DOHH2 (cell line): ENCODE data around the gene CCL13.

Source experiments
- H3F3A ChIP-seq: fragments of 200-600 bp; sonication (generic), shearing (Covaris generic); 2 replicates; pipeline ENCODE4 v1.6.0; 2016; ENCODE audit warnings: antibody characterized with exemption, mild to moderate bottlenecking; ENCODE audit not compliant: control insufficient read depth, insufficient read depth
- H3K27ac ChIP-seq: fragments of 200-600 bp; sonication (generic); 2 replicates; pipeline ENCODE4 v1.5.1; 2014; ENCODE audit warnings: low read depth, mild to moderate bottlenecking, low read length, moderate library complexity
- H3K27me3 ChIP-seq: fragments of 200-600 bp; sonication (generic); 2 replicates; pipeline ENCODE4 v1.6.1; 2014; ENCODE audit warnings: mild to moderate bottlenecking, low read length, mixed read lengths; ENCODE audit not compliant: control insufficient read depth
- H3K36me3 ChIP-seq: fragments of 200-600 bp; sonication (generic); 2 replicates; pipeline ENCODE4 v1.6.1; 2014; ENCODE audit warnings: mild to moderate bottlenecking, low read length, moderate library complexity, mixed read lengths; ENCODE audit not compliant: control insufficient read depth
- H3K4me1 ChIP-seq: fragments of 200-600 bp; sonication (generic); 2 replicates; pipeline ENCODE4 v1.6.1; 2014; ENCODE audit warnings: mild to moderate bottlenecking, low read length, mixed read lengths; ENCODE audit not compliant: control insufficient read depth
- H3K4me2 ChIP-seq: fragments of 200-600 bp; sonication (generic); 2 replicates; pipeline ENCODE4 v1.6.0; 2014; ENCODE audit warnings: mild to moderate bottlenecking, low read length, moderate library complexity
- H3K4me3 ChIP-seq: fragments of 200-600 bp; sonication (generic); 2 replicates; pipeline ENCODE4 v1.5.1; 2014; ENCODE audit warnings: mild to moderate bottlenecking, low read length, mixed read lengths
- H3K79me2 ChIP-seq: fragments of 200-600 bp; sonication (generic); 2 replicates; pipeline ENCODE4 v1.6.1; 2014; ENCODE audit warnings: mild to moderate bottlenecking, low read length, mixed read lengths; ENCODE audit not compliant: control insufficient read depth
- H3K9me2 ChIP-seq: fragments of 200-600 bp; sonication (generic); replicated peaks from 2 replicates; pipeline ENCODE4 v1.6.1; 2014; ENCODE audit warnings: mild to moderate bottlenecking, low read length, mixed read lengths; ENCODE audit not compliant: control insufficient read depth
- H3K9me3 ChIP-seq: fragments of 200-600 bp; sonication (generic); 2 replicates; pipeline ENCODE4 v1.6.1; 2014; ENCODE audit warnings: antibody characterized with exemption, low read length, mixed read lengths; ENCODE audit not compliant: control insufficient read depth, insufficient read depth
- H4K20me1 ChIP-seq: fragments of 200-600 bp; sonication (generic); 2 replicates; pipeline ENCODE4 v1.6.0; 2014; ENCODE audit warnings: low read depth, mild to moderate bottlenecking, antibody characterized with exemption, low read length, moderate library complexity; ENCODE audit not compliant: control insufficient read depth, insufficient read depth
- CTCF ChIP-seq: fragments of 200-600 bp; sonication (generic); IDR thresholded peaks from one replicate; pipeline ENCODE4 v1.5.1; 2014; ENCODE audit warnings: antibody characterized with exemption, mild to moderate bottlenecking, low read depth, low read length; ENCODE audit not compliant: poor library complexity, severe bottlenecking
- EZH2phosphoT487 ChIP-seq: fragments of 200-600 bp; sonication (generic); IDR thresholded peaks from 2 replicates; pipeline ENCODE4 v1.6.1; 2017; ENCODE audit warnings: borderline replicate concordance, mild to moderate bottlenecking, antibody characterized with exemption, low read length, moderate library complexity, mixed read lengths

CCL13 gene

GRCh38 chr17:34366529-34367107 lies 10.3 kb downstream of the CCL13 start:
- H3K4me3 ChIP-seq, result no peak overlapping the region
- no peaks in the 10 kb centered on the region for H4K20me1 ChIP-seq
- no peak for TF ChIP-seq EZH2phosphoT487
- TF ChIP-seq CTCF, result no peak
- no peaks in the 10 kb centered on the region for H3K9me2 ChIP-seq
- peaks cover 8% of the 10 kb centered on the region; the same call in 1 of the 2 replicates for H3K27me3 ChIP-seq
- no peaks in the 10 kb centered on the region for H3K79me2 ChIP-seq
- no peak overlapping the region for H3K27ac ChIP-seq
- H3K36me3 ChIP-seq, result 0 out of 2 replicates have a peak, but pooled peaks cover 2% of the 10 kb centered on the region
- H3K4me1 ChIP-seq, result 0 out of 2 replicates have a peak, but pooled peaks cover 3% of the 10 kb centered on the region
- no peaks in the 10 kb centered on the region for H3K9me3 ChIP-seq
- no peaks in the 10 kb centered on the region for H3F3A ChIP-seq
- no peak overlapping the region for H3K4me2 ChIP-seq

- Histone ChIP-seq H3K27ac (no peak overlapping the region), H3K4me1 (0 out of 2 replicates have a peak, but pooled peaks cover 3% of the 10 kb centered on the region)
Measured at GRCh38 chr17:34367486-34368195, 11.4 kb downstream of the CCL13 start.

GRCh38 chr17:34368196-34368945 lies 12.1 kb downstream of the CCL13 start:
- H4K20me1 ChIP-seq, result no peaks in the 10 kb centered on the region
- H3K9me2 ChIP-seq, result no peaks in the 10 kb centered on the region
- no peak overlapping the region for H3K4me2 ChIP-seq
- no peaks in the 10 kb centered on the region for H3F3A ChIP-seq
- no peaks in the 10 kb centered on the region for H3K9me3 ChIP-seq
- 0 out of 2 replicates have a peak, but pooled peaks cover 3% of the 10 kb centered on the region for H3K4me1 ChIP-seq
- no peak overlapping the region for H3K27ac ChIP-seq
- no peaks in the 10 kb centered on the region for H3K79me2 ChIP-seq
- peaks cover 9% of the 10 kb centered on the region; the same call in 1 of the 2 replicates for H3K27me3 ChIP-seq
- H3K4me3 ChIP-seq, result no peak overlapping the region
- 0 out of 2 replicates have a peak, but pooled peaks cover 2% of the 10 kb centered on the region for H3K36me3 ChIP-seq
- TF ChIP-seq EZH2phosphoT487 (no peak), CTCF (no peak)

More at GRCh38 chr17:34367486-34368195, 11.4 kb downstream of the CCL13 start:
- H3F3A ChIP-seq, result no peaks in the 10 kb centered on the region
- H3K79me2 ChIP-seq, result no peaks in the 10 kb centered on the region
- no peaks in the 10 kb centered on the region for H4K20me1 ChIP-seq
- H3K36me3 ChIP-seq, result 0 out of 2 replicates have a peak, but pooled peaks cover 2% of the 10 kb centered on the region
- peaks cover 9% of the 10 kb centered on the region; the same call in 1 of the 2 replicates for H3K27me3 ChIP-seq
- H3K9me2 ChIP-seq, result no peaks in the 10 kb centered on the region
- TF ChIP-seq CTCF, result no peak
- no peak for TF ChIP-seq EZH2phosphoT487
- H3K4me2 ChIP-seq, result no peak overlapping the region
- H3K9me3 ChIP-seq, result no peaks in the 10 kb centered on the region
- no peak overlapping the region for H3K4me3 ChIP-seq
